Lower leg skin (tissue), 4 donors: ENCODE measurements around the gene RPTOR. TPM values are rescaled to one million over a fixed set of nuclear protein-coding genes. Genes with fewer than 3 reads are reported as not detected.

ENCODE experiments used
- DNase-seq, 2 donors: peaks; one replicate each; pipeline ENCODE4 v3.0.0-alpha.2; 2019; ENCODE audit warnings: low spot score in 2 of 2
- H3K4me3 ChIP-seq: fragments of 200-600 bp; sonication (generic); 2 replicates; pipeline ENCODE4 v1.5.1; 2017; ENCODE audit warnings: mild to moderate bottlenecking, low read depth; ENCODE audit not compliant: poor library complexity, severe bottlenecking
- POLR2A ChIP-seq, 2 donors: fragments of 450-650 bp; IDR thresholded peaks; one replicate each; pipeline ENCODE4 v1.6.1; 2016 to 2017; ENCODE audit warnings: antibody characterized with exemption in 2 of 2, mild to moderate bottlenecking in 1 of 2, moderate library complexity in 1 of 2
- WGBS, 2 donors: methylation state at CpG; one replicate each; pipeline ENCODE4 v1.1.5; 2018; 5-methylcytosine and 5-hydroxymethylcytosine counted together
- intact Hi-C: fragments of 100-400 bp; cut with DNase I; formaldehyde crosslinking; loops from one replicate; pipeline ENCODE4 v1.15.0; 2023; ENCODE audit warnings: low total_unique reads
- total RNA-seq, 4 donors: library from RNA; depleted of rRNA; stranded (reverse); fragments of >200 nt; gene quantifications; one replicate each; pipeline ENCODE4 v1.1.0, GENCODE V29; 2016
- TF ChIP-seq, protein P1 (sequence below), 3 donors: fragments of 450-650 bp; IDR thresholded peaks; one replicate each; pipeline ENCODE4 v1.5.1; 2016; ENCODE audit warnings: antibody characterized with exemption in 3 of 3, mild to moderate bottlenecking in 3 of 3, moderate library complexity in 2 of 3

Gene RPTOR
- total RNA-seq, 4 donors from 2014 or later: 30.7 to 68.2 (median 39.8) TPM

- H3K4me3 ChIP-seq: no peak overlapping the region
- WGBS, 2 donors: 88 to 89% methylated on average over 17 of the region's 17 CpGs
- no peak for DNase-seq
- intact Hi-C loops: no loop called here
- TF ChIP-seq, protein P1, sequence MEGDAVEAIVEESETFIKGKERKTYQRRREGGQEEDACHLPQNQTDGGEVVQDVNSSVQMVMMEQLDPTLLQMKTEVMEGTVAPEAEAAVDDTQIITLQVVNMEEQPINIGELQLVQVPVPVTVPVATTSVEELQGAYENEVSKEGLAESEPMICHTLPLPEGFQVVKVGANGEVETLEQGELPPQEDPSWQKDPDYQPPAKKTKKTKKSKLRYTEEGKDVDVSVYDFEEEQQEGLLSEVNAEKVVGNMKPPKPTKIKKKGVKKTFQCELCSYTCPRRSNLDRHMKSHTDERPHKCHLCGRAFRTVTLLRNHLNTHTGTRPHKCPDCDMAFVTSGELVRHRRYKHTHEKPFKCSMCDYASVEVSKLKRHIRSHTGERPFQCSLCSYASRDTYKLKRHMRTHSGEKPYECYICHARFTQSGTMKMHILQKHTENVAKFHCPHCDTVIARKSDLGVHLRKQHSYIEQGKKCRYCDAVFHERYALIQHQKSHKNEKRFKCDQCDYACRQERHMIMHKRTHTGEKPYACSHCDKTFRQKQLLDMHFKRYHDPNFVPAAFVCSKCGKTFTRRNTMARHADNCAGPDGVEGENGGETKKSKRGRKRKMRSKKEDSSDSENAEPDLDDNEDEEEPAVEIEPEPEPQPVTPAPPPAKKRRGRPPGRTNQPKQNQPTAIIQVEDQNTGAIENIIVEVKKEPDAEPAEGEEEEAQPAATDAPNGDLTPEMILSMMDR (IDR thresholded peaks at IDR 0.05): no peak
- no peak for TF ChIP-seq POLR2A (IDR thresholded peaks at IDR 0.05)
These were observed 106.3 kb downstream of the RPTOR start for GRCh38 chr17:80650751-80651518.

DNA sequence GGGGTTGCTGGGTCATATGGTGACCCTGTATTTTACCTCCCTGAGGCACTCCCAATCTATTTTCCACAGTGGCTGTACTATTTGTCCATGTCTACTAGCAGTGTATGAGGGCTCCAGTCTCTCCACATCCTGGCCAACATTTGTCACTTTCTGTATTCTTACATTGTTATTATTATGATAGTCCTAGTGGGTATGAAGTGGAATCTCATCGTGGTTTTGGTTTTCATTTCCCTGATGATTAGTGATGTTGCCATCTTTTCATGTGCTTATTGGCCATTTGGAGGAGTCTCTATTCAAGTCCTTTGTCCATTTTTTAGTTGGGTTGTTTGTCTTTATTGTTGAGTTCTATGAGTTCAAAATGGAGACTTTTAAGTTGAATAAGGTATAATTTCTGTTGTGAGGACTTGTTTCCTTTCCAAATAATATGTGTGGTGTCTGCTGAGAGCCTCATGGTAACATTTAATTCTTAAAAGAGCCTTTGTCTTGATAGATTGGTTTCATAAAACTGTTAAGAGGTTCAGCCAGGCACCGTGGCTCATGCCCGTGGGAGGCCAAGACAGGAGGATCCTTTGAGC, 108.2 kb downstream of the RPTOR start:
- intact Hi-C loops: no loop called here
- no peak for DNase-seq
- 79 to 84% methylated on average over 3 of the region's 3 CpGs for WGBS, 2 donors
- no peak overlapping the region for H3K4me3 ChIP-seq
- TF ChIP-seq POLR2A (IDR thresholded peaks at IDR 0.05): no peak
- TF ChIP-seq, protein P1 (IDR thresholded peaks at IDR 0.05): no peak

DNA sequence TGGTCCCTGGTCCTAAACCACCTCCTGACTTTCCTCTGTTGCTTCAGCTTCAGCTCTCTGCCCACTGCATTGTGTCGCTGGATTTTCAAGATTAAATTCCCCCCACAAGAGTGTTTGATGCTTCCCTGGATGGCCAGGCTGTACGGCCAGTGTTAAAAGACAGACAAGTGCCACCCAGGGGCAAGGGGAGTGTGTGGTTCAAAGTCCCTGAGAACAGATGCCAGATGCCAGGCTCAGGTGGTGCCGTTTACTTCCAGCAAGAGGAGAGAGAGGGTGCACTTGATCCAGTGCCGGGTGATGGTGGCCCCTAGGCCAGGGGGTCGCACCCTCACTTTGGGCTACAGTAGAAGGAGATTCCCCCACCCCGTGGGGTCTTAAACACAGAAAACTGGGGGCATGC, 109.2 kb downstream of the RPTOR start:
- WGBS, 2 donors: 96 to 99% methylated on average over 6 of the region's 6 CpGs
- TF ChIP-seq POLR2A (IDR thresholded peaks at IDR 0.05): no peak
- TF ChIP-seq, protein P1 (IDR thresholded peaks at IDR 0.05): no peak
- intact Hi-C loops: no loop called here
- no peak overlapping the region for H3K4me3 ChIP-seq
- no peak for DNase-seq

GRCh38 chr17:80655608-80656007, 111.0 kb downstream of the RPTOR start:
- intact Hi-C loops: no loop called here
- H3K4me3 ChIP-seq: no peak overlapping the region
- DNase-seq: no peak
- WGBS, 2 donors: 92% methylated on average over 7 of the region's 7 CpGs
- no peak for TF ChIP-seq POLR2A (IDR thresholded peaks at IDR 0.05)
- TF ChIP-seq, protein P1 (IDR thresholded peaks at IDR 0.05): no peak

DNA sequence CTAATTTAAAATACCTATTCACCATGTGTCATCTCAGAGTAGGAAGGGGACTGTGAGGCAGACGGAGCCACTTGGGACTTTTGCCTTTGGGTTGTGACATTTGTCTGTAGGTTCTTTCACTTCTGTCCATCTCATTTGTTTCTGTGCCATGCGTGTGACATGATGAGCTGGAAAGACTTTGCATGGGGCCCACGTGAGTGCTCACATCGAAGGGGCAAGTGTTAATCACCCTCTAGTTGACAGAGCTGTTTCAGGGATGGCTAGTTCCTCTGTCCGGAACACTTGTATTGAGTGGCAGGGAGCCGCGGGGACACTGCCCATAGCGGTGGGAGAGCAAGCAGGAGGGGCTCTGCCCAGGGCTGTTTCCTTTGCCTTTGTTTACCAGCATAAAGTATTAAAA, 112.0 kb downstream of the RPTOR start:
- DNase-seq: no peak
- intact Hi-C loops: no loop called here
- 78 to 81% methylated on average over 8 of the region's 8 CpGs for WGBS, 2 donors
- no peak overlapping the region for H3K4me3 ChIP-seq
- TF ChIP-seq, protein P1 (IDR thresholded peaks at IDR 0.05): no peak
- TF ChIP-seq POLR2A (IDR thresholded peaks at IDR 0.05): no peak
